Esophagus (tissue), 2 donors: ENCODE data around the gene PRR5. TPM values are rescaled to one million over a fixed set of nuclear protein-coding genes. Genes with fewer than 3 reads are reported as not detected.

ENCODE experiments used
- H3K27ac ChIP-seq, 2 donors: one replicate each; pipeline ENCODE4 v1.5.1; 2013; ENCODE audit warnings: low read depth in 2 of 2, mild to moderate bottlenecking in 2 of 2, inconsistent platforms in 1 of 2, low read length in 1 of 2, moderate library complexity in 1 of 2
- H3K27me3 ChIP-seq, 2 donors: one replicate each; pipeline ENCODE4 v1.6.1; 2013; ENCODE audit warnings: low read length in 2 of 2, control low read depth in 1 of 2, mild to moderate bottlenecking in 1 of 2; ENCODE audit not compliant: insufficient read depth in 2 of 2, control insufficient read depth in 1 of 2
- H3K36me3 ChIP-seq, 2 donors: one replicate each; pipeline ENCODE4 v1.6.1; 2013; ENCODE audit warnings: low read length in 1 of 2; ENCODE audit not compliant: control insufficient read depth in 2 of 2, insufficient read depth in 2 of 2
- H3K4me1 ChIP-seq, 2 donors: one replicate each; pipeline ENCODE4 v1.6.1; 2013; ENCODE audit warnings: low read length in 1 of 2; ENCODE audit not compliant: control insufficient read depth in 2 of 2, insufficient read depth in 2 of 2
- H3K4me3 ChIP-seq, 2 donors: one replicate each; pipeline ENCODE4 v1.5.1; 2013; ENCODE audit warnings: low read length in 2 of 2, mild to moderate bottlenecking in 2 of 2, low read depth in 1 of 2, moderate library complexity in 1 of 2
- H3K9me3 ChIP-seq, 2 donors: one replicate each; pipeline ENCODE4 v1.6.1; 2013; ENCODE audit warnings: mild to moderate bottlenecking in 2 of 2, low read depth in 1 of 2, low read length in 1 of 2, moderate library complexity in 1 of 2; ENCODE audit not compliant: control insufficient read depth in 2 of 2, insufficient read depth in 1 of 2
- WGBS, 2 donors: extraction: QIAGEN DNeasy Blood & Tissue Kit; methylation state at CpG; one replicate each; pipeline ENCODE4 v1.1.7; 2013; 5-methylcytosine and 5-hydroxymethylcytosine counted together
- polyA plus RNA-seq, 2 donors: library from polyadenylated mRNA; stranded (reverse); fragments of 200-250 nt; gene quantifications; one replicate each; pipeline ENCODE4 v1.2.3, GENCODE V29; 2013
- donor health status: healthy with polysubstance abuse.
- donor health status: Bipolar disorder and iron deficiency.

The PRR5 gene
- polyA plus RNA-seq, 2 donors: 12.2 to 13.0 TPM

- Histone ChIP-seq H3K36me3 (no peaks in the 10 kb centered on the region), H3K27me3 (no peaks in the 10 kb centered on the region), H3K4me3 (no peak overlapping the region), H3K9me3 (peaks cover 0 to 2% of the 10 kb centered on the region in 2 donors), H3K4me1 (no peaks in the 10 kb centered on the region), H3K27ac (no peak overlapping the region)
- WGBS, 2 donors: 93 to 96% methylated on average over 1 of the region's 1 CpG
Measured at GRCh38 chr22:44773082-44773481, 71.1 kb downstream of the PRR5 start.

GRCh38 chr22:44775862-44776261 lies 73.9 kb downstream of the PRR5 start:
- H3K4me1 ChIP-seq: no peaks in the 10 kb centered on the region
- H3K27ac ChIP-seq: no peak overlapping the region
- no peaks in the 10 kb centered on the region for H3K27me3 ChIP-seq
- 84 to 89% methylated on average over 5 of the region's 5 CpGs for WGBS, 2 donors
- H3K4me3 ChIP-seq: no peak overlapping the region
- H3K36me3 ChIP-seq: no peaks in the 10 kb centered on the region
- peaks cover 0 to 2% of the 10 kb centered on the region in 2 donors for H3K9me3 ChIP-seq

- Histone ChIP-seq H3K4me1 (no peaks in the 10 kb centered on the region), H3K27me3 (no peaks in the 10 kb centered on the region), H3K36me3 (no peaks in the 10 kb centered on the region), H3K4me3 (no peak overlapping the region), H3K27ac (no peak overlapping the region), H3K9me3 (peaks cover 0 to 2% of the 10 kb centered on the region in 2 donors)
- WGBS, 2 donors: 79 to 82% methylated on average over 16 of the region's 16 CpGs
Measured at GRCh38 chr22:44776605-44777363, 74.8 kb downstream of the PRR5 start.

- Histone ChIP-seq H3K4me3 (no peak overlapping the region), H3K9me3 (peaks cover 0 to 2% of the 10 kb centered on the region in 2 donors), H3K27me3 (no peaks in the 10 kb centered on the region), H3K4me1 (no peaks in the 10 kb centered on the region), H3K36me3 (no peaks in the 10 kb centered on the region), H3K27ac (no peak overlapping the region)
- WGBS, 2 donors: 72 to 79% methylated on average over 2 of the region's 2 CpGs
Measured at GRCh38 chr22:44777364-44777755, 75.4 kb downstream of the PRR5 start.

GRCh38 chr22:44780876-44781449 lies 79.0 kb downstream of the PRR5 start:
- Histone ChIP-seq H3K4me3 (no peak overlapping the region), H3K27ac (no peak overlapping the region), H3K9me3 (no peaks in the 10 kb centered on the region), H3K4me1 (no peaks in the 10 kb centered on the region), H3K27me3 (no peaks in the 10 kb centered on the region), H3K36me3 (no peaks in the 10 kb centered on the region)
- 83 to 84% methylated on average over 17 of the region's 17 CpGs for whole genome bisulfite sequencing, 2 donors

- WGBS, 2 donors: 61 to 73% methylated on average over 17 of the region's 17 CpGs
Measured at GRCh38 chr22:44782363-44782963, 80.5 kb downstream of the PRR5 start.

GRCh38 chr22:44783091-44783490 lies 81.1 kb downstream of the PRR5 start:
- Histone ChIP-seq H3K4me1 (no peaks in the 10 kb centered on the region), H3K4me3 (no peak overlapping the region), H3K36me3 (peaks cover 0 to 2% of the 10 kb centered on the region in 2 donors), H3K27me3 (no peaks in the 10 kb centered on the region), H3K27ac (no peak overlapping the region), H3K9me3 (no peaks in the 10 kb centered on the region)
- WGBS, 2 donors: 66 to 77% methylated on average over 9 to 10 of the region's 10 CpGs

More at GRCh38 chr22:44782363-44782963, 80.5 kb downstream of the PRR5 start:
- Histone ChIP-seq H3K36me3 (peaks cover 0 to under 1% of the 10 kb centered on the region in 2 donors), H3K9me3 (no peaks in the 10 kb centered on the region), H3K27ac (no peak overlapping the region), H3K4me3 (no peak overlapping the region), H3K4me1 (no peaks in the 10 kb centered on the region), H3K27me3 (no peaks in the 10 kb centered on the region)

GRCh38 chr22:44783581-44783980 lies 81.6 kb downstream of the PRR5 start:
- Histone ChIP-seq H3K4me1 (no peaks in the 10 kb centered on the region), H3K4me3 (no peak overlapping the region), H3K36me3 (peaks cover 0 to 2% of the 10 kb centered on the region in 2 donors), H3K9me3 (no peaks in the 10 kb centered on the region), H3K27me3 (no peaks in the 10 kb centered on the region), H3K27ac (no peak overlapping the region)
- 47 to 49% methylated on average over 14 of the region's 14 CpGs for WGBS, 2 donors

- Histone ChIP-seq H3K36me3 (peaks cover 0 to 2% of the 10 kb centered on the region in 2 donors), H3K4me1 (no peaks in the 10 kb centered on the region), H3K9me3 (no peaks in the 10 kb centered on the region), H3K27ac (no peak overlapping the region), H3K27me3 (no peaks in the 10 kb centered on the region), H3K4me3 (no peak overlapping the region)
- 88 to 91% methylated on average over 23 of the region's 23 CpGs for WGBS, 2 donors
Measured at GRCh38 chr22:44786136-44786535, 84.1 kb downstream of the PRR5 start.
